ENCODE data around the gene PHRF1. TPM values are rescaled to one million over a fixed set of nuclear protein-coding genes. Genes with fewer than 3 reads are reported as not detected.

PHRF1 gene
- total RNA-seq, 4 donors from 2014 or later = 24.5 to 38.2 (median 28.7) TPM

DNA sequence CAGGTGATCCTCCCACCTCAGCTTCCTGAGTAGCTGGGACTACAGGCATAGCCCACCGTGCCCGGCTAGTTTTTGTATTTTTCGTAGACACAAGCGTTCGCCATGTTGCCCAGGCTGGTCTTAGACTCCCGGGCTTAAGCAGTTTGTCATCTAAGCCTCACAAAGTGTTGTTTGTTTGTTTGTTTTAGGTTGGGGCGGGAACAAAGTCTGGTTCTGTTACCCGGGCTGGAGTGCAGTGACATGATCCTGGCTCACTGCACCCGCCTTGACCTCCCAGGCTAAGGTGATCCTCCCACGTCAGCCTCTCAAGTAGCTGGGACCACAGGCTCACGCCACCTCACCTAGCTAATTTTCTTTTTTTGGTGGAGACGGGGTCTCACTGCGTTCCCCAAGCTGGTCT is 26.9 kb downstream of the PHRF1 start:
- Histone ChIP-seq H3K27me3 (no peaks in the 10 kb centered on the region), H3K27ac (replicated peaks in 1 of 4) (no peak overlapping the region), H3K9me3 (no peaks in the 10 kb centered on the region), H3K4me1 (peaks cover 4 to 13% (median 9%) of the 10 kb centered on the region in 4 donors), H3K4me3 (no peak overlapping the region), H3K36me3 (peaks cover 78 to 100% (median 99%) of the 10 kb centered on the region in 4 donors)
- intact Hi-C loops (cut with DNase I) = no loop called here
- 87% methylated on average over 13 of the region's 13 CpGs for WGBS
- DNase-seq (ENCODE audit: extremely low spot score) = no peak
- TF ChIP-seq POLR2A (IDR thresholded peaks at IDR 0.05; ENCODE audit: low read depth) = no peak
- no peak for TF ChIP-seq POLR2AphosphoS5 (IDR thresholded peaks at IDR 0.05)
- no peak for TF ChIP-seq EP300 (IDR thresholded peaks at IDR 0.05)
- TF ChIP-seq, protein P1, sequence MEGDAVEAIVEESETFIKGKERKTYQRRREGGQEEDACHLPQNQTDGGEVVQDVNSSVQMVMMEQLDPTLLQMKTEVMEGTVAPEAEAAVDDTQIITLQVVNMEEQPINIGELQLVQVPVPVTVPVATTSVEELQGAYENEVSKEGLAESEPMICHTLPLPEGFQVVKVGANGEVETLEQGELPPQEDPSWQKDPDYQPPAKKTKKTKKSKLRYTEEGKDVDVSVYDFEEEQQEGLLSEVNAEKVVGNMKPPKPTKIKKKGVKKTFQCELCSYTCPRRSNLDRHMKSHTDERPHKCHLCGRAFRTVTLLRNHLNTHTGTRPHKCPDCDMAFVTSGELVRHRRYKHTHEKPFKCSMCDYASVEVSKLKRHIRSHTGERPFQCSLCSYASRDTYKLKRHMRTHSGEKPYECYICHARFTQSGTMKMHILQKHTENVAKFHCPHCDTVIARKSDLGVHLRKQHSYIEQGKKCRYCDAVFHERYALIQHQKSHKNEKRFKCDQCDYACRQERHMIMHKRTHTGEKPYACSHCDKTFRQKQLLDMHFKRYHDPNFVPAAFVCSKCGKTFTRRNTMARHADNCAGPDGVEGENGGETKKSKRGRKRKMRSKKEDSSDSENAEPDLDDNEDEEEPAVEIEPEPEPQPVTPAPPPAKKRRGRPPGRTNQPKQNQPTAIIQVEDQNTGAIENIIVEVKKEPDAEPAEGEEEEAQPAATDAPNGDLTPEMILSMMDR (IDR thresholded peaks at IDR 0.05) = no peak

DNA sequence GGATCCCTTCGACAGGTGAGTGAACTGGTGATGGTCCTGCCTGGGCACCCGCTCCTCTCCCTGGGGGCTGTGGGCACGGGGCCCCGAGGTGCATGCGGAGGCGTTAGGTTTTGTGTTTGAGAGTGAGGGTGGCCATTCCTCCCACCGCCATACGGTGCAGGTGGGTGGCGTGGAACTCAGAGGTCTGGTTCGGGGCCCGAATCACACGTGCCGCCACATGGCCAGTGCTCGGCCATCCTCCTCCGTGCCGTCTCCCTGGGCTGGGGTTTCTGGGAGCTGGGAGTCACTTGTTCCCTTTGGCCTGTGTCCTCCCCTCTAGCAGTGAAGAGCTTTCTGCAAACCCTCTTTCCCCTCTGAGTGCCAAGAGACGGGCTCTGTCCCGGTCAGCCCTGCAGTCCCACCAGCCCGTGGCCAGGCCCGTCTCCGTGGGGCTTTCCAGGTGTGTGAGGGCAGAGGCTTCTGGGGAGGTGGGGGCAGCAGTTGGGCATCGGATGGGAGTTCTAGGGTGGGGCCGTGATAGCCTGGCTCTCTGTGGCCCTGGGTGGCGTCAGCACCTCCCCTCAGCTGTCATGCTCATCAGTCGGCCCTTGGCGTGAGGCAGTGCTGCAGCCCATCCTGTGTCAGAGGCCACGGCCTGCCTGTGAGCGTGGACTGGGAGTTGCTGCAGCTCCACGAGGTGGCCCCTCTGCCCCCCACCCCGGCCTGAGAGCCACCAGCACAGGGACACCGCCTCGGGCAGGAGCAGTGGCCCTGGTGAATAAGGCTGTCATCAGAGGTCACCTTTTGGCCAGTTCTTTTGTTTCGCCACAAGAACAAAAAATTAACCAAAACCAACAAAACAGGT is 29.2 kb downstream of the PHRF1 start:
- TF ChIP-seq, protein P1 (IDR thresholded peaks at IDR 0.05) = no peak
- TF ChIP-seq POLR2AphosphoS5 (IDR thresholded peaks at IDR 0.05) (no peak), EP300 (IDR thresholded peaks at IDR 0.05) (no peak), POLR2A (IDR thresholded peaks at IDR 0.05; ENCODE audit: low read depth) (no peak)
- Histone ChIP-seq H3K27me3 (no peaks in the 10 kb centered on the region), H3K4me3 (no peak overlapping the region), H3K36me3 (peaks cover 86 to 100% (median 99%) of the 10 kb centered on the region in 4 donors), H3K27ac (replicated peaks in 1 of 4) (peak overlapping the region; percentile 55 to 79 (median 70)), H3K4me1 (peaks cover 4 to 14% (median 10%) of the 10 kb centered on the region in 4 donors), H3K9me3 (no peaks in the 10 kb centered on the region)
- no peak for DNase-seq (ENCODE audit: extremely low spot score)
- 94% methylated on average over 19 of the region's 33 CpGs for WGBS
- intact Hi-C loops (cut with DNase I) = no loop called here

- no peak for DNase-seq (ENCODE audit: extremely low spot score)
- Histone ChIP-seq H3K4me1 (peaks cover 4 to 14% (median 10%) of the 10 kb centered on the region in 4 donors), H3K36me3 (peaks cover 92 to 100% (median 99%) of the 10 kb centered on the region in 4 donors), H3K9me3 (no peaks in the 10 kb centered on the region), H3K27ac (replicated peaks in 1 of 4) (peak overlapping the region; percentile 55 to 79 (median 70)), H3K4me3 (no peak overlapping the region), H3K27me3 (no peaks in the 10 kb centered on the region)
- intact Hi-C loops (cut with DNase I) = no loop called here
- no peak for TF ChIP-seq POLR2A (IDR thresholded peaks at IDR 0.05; ENCODE audit: low read depth)
- TF ChIP-seq POLR2AphosphoS5 (IDR thresholded peaks at IDR 0.05) = peak; percentile 36 to 59
- 73% methylated on average over 14 of the region's 19 CpGs for WGBS
Observed at GRCh38 chr11:606245-606644, 30.0 kb downstream of the PHRF1 start.

DNA sequence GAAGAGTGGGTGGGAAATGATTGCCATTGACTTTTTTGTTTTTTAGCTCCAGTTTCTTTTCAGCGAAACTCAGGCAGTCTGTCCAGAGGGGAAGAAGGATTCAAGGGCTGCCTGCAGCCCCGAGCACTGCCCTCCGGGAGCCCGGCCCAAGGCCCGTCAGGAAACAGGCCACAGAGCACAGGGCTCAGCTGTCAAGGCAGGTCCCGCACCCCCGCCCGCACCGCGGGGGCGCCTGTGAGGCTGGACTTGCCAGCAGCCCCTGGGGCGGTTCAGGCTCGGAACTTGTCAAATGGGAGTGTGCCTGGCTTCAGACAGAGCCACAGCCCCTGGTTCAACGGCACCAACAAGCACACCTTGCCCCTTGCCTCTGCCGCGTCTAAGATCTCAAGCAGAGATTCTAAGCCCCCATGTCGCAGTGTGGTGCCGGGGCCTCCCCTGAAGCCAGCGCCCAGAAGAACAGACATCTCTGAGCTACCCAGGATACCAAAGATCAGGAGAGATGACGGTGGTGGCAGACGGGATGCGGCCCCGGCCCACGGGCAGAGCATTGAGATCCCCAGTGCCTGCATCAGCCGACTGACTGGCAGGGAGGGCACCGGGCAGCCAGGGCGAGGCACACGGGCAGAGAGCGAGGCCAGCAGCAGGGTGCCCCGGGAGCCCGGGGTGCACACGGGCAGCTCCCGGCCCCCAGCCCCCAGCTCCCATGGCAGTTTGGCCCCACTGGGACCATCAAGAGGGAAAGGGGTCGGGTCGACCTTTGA is 30.9 kb downstream of the PHRF1 start:
- WGBS = 90% methylated on average over 26 of the region's 35 CpGs
- H3K36me3 ChIP-seq = peaks cover 90 to 100% (median 99%) of the 10 kb centered on the region in 4 donors

More for the DNA sequence above, 30.9 kb downstream of the PHRF1 start:
- Histone ChIP-seq H3K4me3 (no peak overlapping the region), H3K9me3 (no peaks in the 10 kb centered on the region), H3K4me1 (peaks cover 4 to 16% (median 11%) of the 10 kb centered on the region in 4 donors), H3K27me3 (no peaks in the 10 kb centered on the region), H3K27ac (replicated peaks in 1 of 4) (peak overlapping the region; percentile 55 to 79 (median 70))
- intact Hi-C loops (cut with DNase I) = no loop called here
- no peak for DNase-seq (ENCODE audit: extremely low spot score)
- TF ChIP-seq, protein P1 (IDR thresholded peaks at IDR 0.05) = no peak
- TF ChIP-seq POLR2AphosphoS5 (IDR thresholded peaks at IDR 0.05) = no peak
- TF ChIP-seq POLR2A (IDR thresholded peaks at IDR 0.05; ENCODE audit: low read depth) = no peak
- TF ChIP-seq EP300 (IDR thresholded peaks at IDR 0.05) = no peak

All from esophagus muscularis mucosa (tissue), 4 donors.